K562 (cell line): Measurements from ENCODE around the gene LIX1L. TPM values are rescaled to one million over a fixed set of nuclear protein-coding genes. Genes with fewer than 3 reads are reported as not detected.

Experiments
- ARID2 ChIP-seq: fragments of 450-650 bp; IDR thresholded peaks from 2 replicates; pipeline ENCODE4 v1.6.1; 2017; ENCODE audit warnings: antibody characterized with exemption, mild to moderate bottlenecking
- CBX5 ChIP-seq: IDR thresholded peaks from 2 replicates; pipeline ENCODE4 v1.6.1; 2014; ENCODE audit warnings: low read depth, borderline replicate concordance
- CHD2 ChIP-seq: IDR thresholded peaks from 2 replicates; pipeline ENCODE4 v1.6.1; 2011; ENCODE audit warnings: low read depth, low read length
- GTF2F1 ChIP-seq: IDR thresholded peaks from 2 replicates; pipeline ENCODE4 v1.6.1; 2011; ENCODE audit warnings: low read depth, low read length, improper control_type of control experiment
- HES1 ChIP-seq: fragments of 450-650 bp; IDR thresholded peaks from 2 replicates; pipeline ENCODE4 v1.6.1; 2016; ENCODE audit warnings: low read depth, mild to moderate bottlenecking, moderate library complexity
- NONO ChIP-seq, 2 experiments: fragments of 200-400 bp in 1 of 2; fragments of 450-650 bp in 1 of 2; formaldehyde crosslinking in 1 of 2; IDR thresholded peaks; 2 replicates each; pipeline ENCODE4 v1.6.1; 2017; ENCODE audit warnings: low read depth in 2 of 2, mild to moderate bottlenecking in 2 of 2, moderate library complexity in 2 of 2, low read length in 1 of 2
- OTX1 ChIP-seq: fragments of 450-650 bp; formaldehyde crosslinking; IDR thresholded peaks from 2 replicates; pipeline ENCODE4 v1.4.0; 2022; ENCODE audit warnings: mild to moderate bottlenecking
- RBM34 ChIP-seq: fragments of 200-400 bp; formaldehyde crosslinking; IDR thresholded peaks from 2 replicates; pipeline ENCODE4 v1.6.1; 2018; ENCODE audit warnings: low read length, borderline replicate concordance; ENCODE audit not compliant: insufficient read depth
- ZBTB8A ChIP-seq: fragments of 450-650 bp; IDR thresholded peaks from 2 replicates; pipeline ENCODE4 v1.6.1; 2018; ENCODE audit warnings: mild to moderate bottlenecking, moderate library complexity; ENCODE audit not compliant: partially characterized antibody
- ZKSCAN8 ChIP-seq: fragments of 200-800 bp; sonication (Bioruptor generic); IDR thresholded peaks from 2 replicates; pipeline ENCODE4 v1.6.1; 2016; ENCODE audit warnings: missing genetic modification characterization, missing compliant biosample characterization
- ZNF717 ChIP-seq: fragments of 250-450 bp; sonication (Bioruptor Pico); IDR thresholded peaks from 2 replicates; pipeline ENCODE4 v1.5.0; 2021
- polyA plus RNA-seq, 8 experiments: library from polyadenylated mRNA; depleted of rRNA in 4 of 8; stranded (reverse) in 5 of 8; unstranded in 3 of 8; fragments of >200 nt; fragmentation: Nextera tagmentation in 2 of 8; fragmentation: Illumina TruSeq in 1 of 8; extraction: Ambion mirVana in 2 of 8; extraction: Trizol in 1 of 8; gene quantifications; 2 replicates each; pipeline versions ENCODE4 v1.2.1 to v1.2.3, GENCODE V29; 2011 to 2014; ENCODE audit warnings: inconsistent platforms in 1 of 8, missing spikeins in 1 of 8
- total RNA-seq, 7 experiments: library from RNA; depleted of rRNA in 6 of 7; stranded (reverse); fragments of >200 nt in 6 of 7; fragmentation: Illumina TruSeq in 2 of 7; extraction: Trizol in 2 of 7; gene quantifications; 2 replicates each; pipeline versions ENCODE4 v1.2.1 to v1.2.3, GENCODE V29; 2011 to 2021; ENCODE audit warnings: low replicate concordance in 1 of 7
- TF ChIP-seq, protein P1 (sequence below), 2 experiments: fragments of 450-650 bp; IDR thresholded peaks; 2 replicates each; pipeline ENCODE4 v1.6.1; 2018; ENCODE audit warnings: mild to moderate bottlenecking in 2 of 2, low read depth in 1 of 2; ENCODE audit not compliant: partially characterized antibody in 2 of 2
- TF ChIP-seq, protein P2 (sequence below): fragments of 150-350 bp; IDR thresholded peaks from 2 replicates; pipeline ENCODE4 v1.6.1; 2014; ENCODE audit warnings: low read depth, mild to moderate bottlenecking, low read length, borderline replicate concordance
- TF ChIP-seq, protein P3 (sequence below): fragments of 250-450 bp; sonication (Bioruptor Pico); IDR thresholded peaks from 2 replicates; pipeline ENCODE4 v1.5.0; 2020; ENCODE audit warnings: mild to moderate bottlenecking, borderline replicate concordance

LIX1L gene
- total and polyA plus RNA-seq, 9 of the 15 experiments (the other 6 are each of a cell fraction or from before 2014, with no cell fraction given) = 4.6 to 26.5 (median 12.5) TPM

DNA sequence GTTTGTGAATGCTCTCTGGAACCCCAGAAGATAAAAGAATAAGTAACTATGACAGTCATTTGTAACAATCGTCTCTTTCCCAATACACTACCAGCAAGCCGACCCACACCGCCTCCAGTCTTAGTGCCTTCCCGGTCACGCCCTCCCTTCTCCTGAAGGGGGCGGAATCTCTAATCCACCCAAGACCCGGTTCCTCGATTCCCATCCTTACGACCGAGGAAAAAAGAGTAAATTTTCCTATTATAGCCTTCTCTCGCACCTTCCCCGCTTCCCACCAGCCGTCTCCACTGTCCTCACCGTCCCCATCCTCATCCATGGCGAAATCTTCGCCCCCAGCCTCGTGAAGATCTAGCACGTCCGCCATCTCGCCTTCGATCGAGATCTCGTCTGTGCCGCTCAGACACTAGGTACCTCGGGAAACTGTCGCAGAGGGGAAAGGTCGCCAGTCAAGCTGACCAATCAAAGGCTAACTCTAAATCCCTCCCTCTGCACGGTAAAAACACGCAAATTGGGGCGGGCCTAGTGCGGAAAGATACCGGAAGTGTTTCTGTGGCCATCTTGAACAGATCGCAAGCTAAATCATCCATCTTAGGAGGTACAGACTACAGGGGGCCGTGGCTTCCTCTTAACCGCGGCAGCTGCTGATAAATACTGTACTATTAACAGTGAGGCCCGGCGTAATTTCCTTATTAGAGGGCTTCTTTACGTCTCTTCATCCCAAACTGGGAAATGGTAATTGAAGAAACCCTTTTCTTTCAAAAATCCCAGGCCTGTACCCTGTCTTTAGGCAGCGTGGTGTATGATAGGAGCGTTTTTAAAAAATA is 30.5 kb downstream of the LIX1L start, which contains the start of gene RBM8A (continued):
- TF ChIP-seq, protein P1, sequence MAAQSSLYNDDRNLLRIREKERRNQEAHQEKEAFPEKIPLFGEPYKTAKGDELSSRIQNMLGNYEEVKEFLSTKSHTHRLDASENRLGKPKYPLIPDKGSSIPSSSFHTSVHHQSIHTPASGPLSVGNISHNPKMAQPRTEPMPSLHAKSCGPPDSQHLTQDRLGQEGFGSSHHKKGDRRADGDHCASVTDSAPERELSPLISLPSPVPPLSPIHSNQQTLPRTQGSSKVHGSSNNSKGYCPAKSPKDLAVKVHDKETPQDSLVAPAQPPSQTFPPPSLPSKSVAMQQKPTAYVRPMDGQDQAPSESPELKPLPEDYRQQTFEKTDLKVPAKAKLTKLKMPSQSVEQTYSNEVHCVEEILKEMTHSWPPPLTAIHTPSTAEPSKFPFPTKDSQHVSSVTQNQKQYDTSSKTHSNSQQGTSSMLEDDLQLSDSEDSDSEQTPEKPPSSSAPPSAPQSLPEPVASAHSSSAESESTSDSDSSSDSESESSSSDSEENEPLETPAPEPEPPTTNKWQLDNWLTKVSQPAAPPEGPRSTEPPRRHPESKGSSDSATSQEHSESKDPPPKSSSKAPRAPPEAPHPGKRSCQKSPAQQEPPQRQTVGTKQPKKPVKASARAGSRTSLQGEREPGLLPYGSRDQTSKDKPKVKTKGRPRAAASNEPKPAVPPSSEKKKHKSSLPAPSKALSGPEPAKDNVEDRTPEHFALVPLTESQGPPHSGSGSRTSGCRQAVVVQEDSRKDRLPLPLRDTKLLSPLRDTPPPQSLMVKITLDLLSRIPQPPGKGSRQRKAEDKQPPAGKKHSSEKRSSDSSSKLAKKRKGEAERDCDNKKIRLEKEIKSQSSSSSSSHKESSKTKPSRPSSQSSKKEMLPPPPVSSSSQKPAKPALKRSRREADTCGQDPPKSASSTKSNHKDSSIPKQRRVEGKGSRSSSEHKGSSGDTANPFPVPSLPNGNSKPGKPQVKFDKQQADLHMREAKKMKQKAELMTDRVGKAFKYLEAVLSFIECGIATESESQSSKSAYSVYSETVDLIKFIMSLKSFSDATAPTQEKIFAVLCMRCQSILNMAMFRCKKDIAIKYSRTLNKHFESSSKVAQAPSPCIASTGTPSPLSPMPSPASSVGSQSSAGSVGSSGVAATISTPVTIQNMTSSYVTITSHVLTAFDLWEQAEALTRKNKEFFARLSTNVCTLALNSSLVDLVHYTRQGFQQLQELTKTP (IDR thresholded peaks at IDR 0.05; ENCODE audit: low read depth in 1 of 2, partially characterized antibody in 2 of 2) = peak; percentile 79 to 94
- TF ChIP-seq ZNF717 (CRISPR knock-in tag) (no peak), CBX5 (no peak), ZKSCAN8 (CRISPR knock-in tag) (0 out of 2 replicates have a peak, but pooled peaks have one; percentile 8), CHD2 (peak; percentile 80), ZBTB8A (no peak), GTF2F1 (peak; percentile 53; the same call in 1 of the 2 replicates), HES1 (peak; percentile 35; the same call in 1 of the 2 replicates), OTX1 (CRISPR knock-in tag) (peak; percentile 75; the same call in 1 of the 2 replicates), RBM34 (no peak), ARID2 (peak; percentile 62; the same call in 1 of the 2 replicates), NONO (IDR thresholded peaks at IDR 0.05; ENCODE audit: low read depth in 2 of 2, low read length in 1 of 2) (no peak)
- TF ChIP-seq, protein P2, sequence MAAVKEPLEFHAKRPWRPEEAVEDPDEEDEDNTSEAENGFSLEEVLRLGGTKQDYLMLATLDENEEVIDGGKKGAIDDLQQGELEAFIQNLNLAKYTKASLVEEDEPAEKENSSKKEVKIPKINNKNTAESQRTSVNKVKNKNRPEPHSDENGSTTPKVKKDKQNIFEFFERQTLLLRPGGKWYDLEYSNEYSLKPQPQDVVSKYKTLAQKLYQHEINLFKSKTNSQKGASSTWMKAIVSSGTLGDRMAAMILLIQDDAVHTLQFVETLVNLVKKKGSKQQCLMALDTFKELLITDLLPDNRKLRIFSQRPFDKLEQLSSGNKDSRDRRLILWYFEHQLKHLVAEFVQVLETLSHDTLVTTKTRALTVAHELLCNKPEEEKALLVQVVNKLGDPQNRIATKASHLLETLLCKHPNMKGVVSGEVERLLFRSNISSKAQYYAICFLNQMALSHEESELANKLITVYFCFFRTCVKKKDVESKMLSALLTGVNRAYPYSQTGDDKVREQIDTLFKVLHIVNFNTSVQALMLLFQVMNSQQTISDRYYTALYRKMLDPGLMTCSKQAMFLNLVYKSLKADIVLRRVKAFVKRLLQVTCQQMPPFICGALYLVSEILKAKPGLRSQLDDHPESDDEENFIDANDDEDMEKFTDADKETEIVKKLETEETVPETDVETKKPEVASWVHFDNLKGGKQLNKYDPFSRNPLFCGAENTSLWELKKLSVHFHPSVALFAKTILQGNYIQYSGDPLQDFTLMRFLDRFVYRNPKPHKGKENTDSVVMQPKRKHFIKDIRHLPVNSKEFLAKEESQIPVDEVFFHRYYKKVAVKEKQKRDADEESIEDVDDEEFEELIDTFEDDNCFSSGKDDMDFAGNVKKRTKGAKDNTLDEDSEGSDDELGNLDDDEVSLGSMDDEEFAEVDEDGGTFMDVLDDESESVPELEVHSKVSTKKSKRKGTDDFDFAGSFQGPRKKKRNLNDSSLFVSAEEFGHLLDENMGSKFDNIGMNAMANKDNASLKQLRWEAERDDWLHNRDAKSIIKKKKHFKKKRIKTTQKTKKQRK = no peak
- TF ChIP-seq, protein P3, sequence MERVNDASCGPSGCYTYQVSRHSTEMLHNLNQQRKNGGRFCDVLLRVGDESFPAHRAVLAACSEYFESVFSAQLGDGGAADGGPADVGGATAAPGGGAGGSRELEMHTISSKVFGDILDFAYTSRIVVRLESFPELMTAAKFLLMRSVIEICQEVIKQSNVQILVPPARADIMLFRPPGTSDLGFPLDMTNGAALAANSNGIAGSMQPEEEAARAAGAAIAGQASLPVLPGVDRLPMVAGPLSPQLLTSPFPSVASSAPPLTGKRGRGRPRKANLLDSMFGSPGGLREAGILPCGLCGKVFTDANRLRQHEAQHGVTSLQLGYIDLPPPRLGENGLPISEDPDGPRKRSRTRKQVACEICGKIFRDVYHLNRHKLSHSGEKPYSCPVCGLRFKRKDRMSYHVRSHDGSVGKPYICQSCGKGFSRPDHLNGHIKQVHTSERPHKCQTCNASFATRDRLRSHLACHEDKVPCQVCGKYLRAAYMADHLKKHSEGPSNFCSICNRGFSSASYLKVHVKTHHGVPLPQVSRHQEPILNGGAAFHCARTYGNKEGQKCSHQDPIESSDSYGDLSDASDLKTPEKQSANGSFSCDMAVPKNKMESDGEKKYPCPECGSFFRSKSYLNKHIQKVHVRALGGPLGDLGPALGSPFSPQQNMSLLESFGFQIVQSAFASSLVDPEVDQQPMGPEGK (CRISPR knock-in tag) = 0 out of 2 replicates have a peak, but pooled peaks have one; percentile 8
